GM13976 (cell line): ENCODE data around the gene ARHGEF17.

Source experiments
- DNase-seq: peaks from one replicate; pipeline ENCODE4 v3.0.0; 2012; ENCODE audit warnings: low spot score
- in situ Hi-C: fragments of 300-500 bp; cut with MboI; formaldehyde crosslinking; loops from one replicate; pipeline ENCODE4 v1.12.0; 2022; ENCODE audit warnings: low sequenced_read_pairs, mixed read lengths, inconsistent platforms; ENCODE audit not compliant: unreplicated experiment
- TF ChIP-seq, protein P1 (sequence below): IDR thresholded peaks from 2 replicates; pipeline ENCODE4 v1.5.1; 2012; ENCODE audit warnings: borderline replicate concordance, mild to moderate bottlenecking; ENCODE audit not compliant: insufficient read depth; ENCODE audit errors: extremely low read depth, missing control alignments, control extremely low read depth

Gene ARHGEF17

DNA sequence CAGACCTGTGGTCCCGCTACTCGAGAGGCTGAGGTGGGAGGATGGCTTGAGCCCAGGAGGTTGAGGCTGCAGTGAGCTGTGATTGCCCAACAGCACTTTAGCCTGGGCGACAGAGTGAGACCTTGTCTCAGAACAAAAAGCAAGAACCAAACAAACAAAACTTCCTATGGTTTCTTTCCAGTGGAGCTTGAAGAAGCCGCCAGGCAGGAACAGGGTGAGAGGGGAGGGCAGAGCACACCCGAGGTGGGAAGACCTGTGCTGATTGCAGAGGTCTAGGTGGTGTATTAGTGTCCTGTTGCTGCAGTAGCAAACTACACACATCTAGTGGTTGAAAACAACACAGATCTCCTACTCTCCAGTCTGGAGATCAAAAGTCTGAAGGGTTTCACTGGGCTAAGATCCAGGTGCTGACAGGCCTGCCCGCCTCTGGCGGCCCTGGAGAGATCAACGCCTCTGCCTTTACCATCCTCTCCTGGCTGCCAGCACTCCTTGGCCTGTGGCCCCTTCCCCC, 10.5 kb downstream of the ARHGEF17 start:
- in situ Hi-C loops, result no loop called here
- TF ChIP-seq, protein P1, sequence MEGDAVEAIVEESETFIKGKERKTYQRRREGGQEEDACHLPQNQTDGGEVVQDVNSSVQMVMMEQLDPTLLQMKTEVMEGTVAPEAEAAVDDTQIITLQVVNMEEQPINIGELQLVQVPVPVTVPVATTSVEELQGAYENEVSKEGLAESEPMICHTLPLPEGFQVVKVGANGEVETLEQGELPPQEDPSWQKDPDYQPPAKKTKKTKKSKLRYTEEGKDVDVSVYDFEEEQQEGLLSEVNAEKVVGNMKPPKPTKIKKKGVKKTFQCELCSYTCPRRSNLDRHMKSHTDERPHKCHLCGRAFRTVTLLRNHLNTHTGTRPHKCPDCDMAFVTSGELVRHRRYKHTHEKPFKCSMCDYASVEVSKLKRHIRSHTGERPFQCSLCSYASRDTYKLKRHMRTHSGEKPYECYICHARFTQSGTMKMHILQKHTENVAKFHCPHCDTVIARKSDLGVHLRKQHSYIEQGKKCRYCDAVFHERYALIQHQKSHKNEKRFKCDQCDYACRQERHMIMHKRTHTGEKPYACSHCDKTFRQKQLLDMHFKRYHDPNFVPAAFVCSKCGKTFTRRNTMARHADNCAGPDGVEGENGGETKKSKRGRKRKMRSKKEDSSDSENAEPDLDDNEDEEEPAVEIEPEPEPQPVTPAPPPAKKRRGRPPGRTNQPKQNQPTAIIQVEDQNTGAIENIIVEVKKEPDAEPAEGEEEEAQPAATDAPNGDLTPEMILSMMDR, result no peak

GRCh38 chr11:73320763-73321603, 12.9 kb downstream of the ARHGEF17 start:
- in situ Hi-C loops, result no loop called here
- TF ChIP-seq, protein P1, result no peak
- no peak for DNase-seq

More for the DNA sequence above, 10.5 kb downstream of the ARHGEF17 start:
- no peak for DNase-seq

DNA sequence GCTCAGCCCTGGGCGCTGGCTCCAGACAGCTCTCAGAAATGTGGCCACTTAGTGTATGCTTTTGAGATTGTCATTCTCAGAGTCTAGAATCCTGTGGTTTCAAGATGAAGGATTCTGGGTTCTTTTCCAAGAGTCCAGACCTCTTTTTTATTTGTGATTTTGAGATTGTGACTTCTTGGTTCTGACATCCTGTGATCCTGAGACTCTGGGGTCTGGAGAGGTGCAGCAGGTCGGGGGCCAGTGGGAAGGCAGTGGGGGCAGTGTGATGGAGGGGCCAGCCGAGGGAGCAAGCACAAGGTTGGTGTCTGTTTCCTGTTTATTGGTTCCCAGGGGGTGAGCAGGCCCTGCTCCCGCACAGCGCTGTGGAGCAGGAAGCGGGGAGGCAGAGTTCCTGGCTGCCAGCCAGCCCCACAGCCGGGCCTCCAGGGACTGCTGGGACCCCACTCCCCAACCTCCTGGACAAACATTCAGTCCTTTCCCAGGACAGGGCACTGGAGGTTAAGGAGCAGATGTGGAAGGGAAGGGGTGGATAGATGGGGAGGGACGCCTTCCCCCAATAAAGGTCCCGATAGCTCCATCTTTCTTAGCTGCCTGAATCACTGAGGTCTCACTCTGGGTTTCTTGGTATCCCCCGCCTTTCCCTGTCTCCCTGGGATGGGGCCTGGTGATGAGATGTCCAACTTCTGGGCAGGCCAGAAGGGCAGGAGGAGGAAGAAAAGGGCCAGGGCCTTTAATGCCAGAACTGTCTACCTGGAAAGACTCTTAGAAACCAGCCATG, 13.7 kb downstream of the ARHGEF17 start:
- DNase-seq, result no peak
- in situ Hi-C loops, result no loop called here

DNA sequence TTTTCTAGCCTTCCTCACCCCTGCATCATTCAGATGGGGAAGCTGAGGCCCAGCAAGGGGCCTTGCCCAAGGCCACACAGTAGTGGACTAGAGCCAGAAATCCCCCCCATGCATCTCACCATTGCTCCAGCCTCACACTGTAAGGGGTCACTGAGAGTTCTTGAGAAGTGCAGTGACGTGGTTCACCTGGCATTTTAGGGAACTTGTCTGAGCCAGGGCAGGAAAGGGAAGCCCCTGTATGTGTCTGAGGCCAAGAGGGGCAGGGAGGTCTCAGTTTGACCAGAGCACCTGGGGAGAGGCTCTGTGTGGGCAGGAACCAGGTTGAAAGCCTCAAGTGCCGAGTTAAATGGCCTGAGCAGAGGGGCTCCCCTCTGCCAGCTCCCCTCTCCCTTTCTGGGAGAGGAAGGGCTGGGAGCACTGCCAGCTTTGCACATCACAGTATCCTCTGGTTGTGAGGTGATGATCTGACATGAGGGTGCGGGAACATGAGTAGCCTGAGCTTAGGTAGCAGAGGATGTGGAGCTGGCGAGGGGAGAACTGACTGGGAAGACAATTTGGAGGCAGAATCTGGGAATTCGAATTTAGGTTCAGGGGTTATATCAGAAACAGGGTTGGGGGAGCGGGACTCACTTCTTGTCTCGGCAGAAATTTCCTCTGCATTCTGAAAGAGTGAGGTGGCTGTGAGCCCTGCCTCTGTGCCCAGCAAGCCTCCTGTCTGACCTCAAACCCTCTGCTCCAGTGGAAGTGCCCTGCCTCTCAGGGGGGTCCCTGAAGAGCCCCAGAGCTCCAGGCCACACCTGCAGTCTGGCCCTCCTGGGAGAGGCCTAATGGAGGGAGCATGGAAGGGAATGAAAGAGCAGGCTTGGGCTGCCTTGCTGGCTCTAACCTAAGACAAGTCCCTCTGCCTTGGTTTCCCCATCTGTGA, 14.6 kb downstream of the ARHGEF17 start:
- peak; percentile 55 for DNase-seq
- in situ Hi-C loops, result no loop called here
- TF ChIP-seq, protein P1, result no peak

More for the DNA sequence above, 13.7 kb downstream of the ARHGEF17 start:
- TF ChIP-seq, protein P1, result no peak

DNA sequence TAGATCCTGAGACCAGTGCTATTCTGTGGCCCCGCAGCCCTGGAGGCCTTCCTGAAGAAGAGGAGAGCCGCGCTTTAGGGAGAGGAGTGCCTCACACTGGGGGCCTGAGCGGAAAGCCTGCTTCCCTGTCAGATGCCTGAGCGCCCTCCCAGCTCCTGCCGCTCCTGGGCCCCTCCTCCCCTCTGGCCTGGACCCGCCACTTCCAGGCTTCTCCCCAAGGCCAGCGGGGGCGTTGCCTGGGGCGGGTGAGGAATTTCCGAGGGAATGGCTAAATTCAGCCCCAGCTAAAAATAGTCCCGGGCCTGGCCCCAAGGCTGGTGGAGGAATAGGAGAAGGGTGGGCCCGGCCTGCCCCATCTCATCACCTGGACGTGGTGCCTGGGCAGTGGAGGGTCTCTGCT, 15.4 kb downstream of the ARHGEF17 start:
- DNase-seq, result no peak
- in situ Hi-C loops, result no loop called here
- TF ChIP-seq, protein P1, result no peak

DNA sequence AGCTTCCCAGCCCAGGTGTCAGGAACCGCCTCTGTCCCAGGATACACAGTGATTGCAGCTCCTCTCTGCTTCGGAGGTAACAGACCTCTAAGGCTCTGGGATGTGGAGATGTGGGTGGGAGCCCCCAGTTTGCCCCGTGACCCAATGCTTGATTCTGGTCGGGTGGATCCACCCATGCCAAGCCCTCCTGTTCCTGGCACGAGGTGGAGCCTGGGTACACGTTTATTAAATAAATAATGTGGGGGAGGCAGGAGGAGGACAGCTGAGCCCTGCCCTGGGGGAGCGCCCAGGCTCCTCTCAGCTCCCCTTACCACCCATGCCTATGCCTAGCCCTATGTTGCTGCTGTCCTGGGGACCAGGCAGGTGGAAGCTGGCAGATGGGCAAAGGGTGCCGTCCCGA, 16.0 kb downstream of the ARHGEF17 start:
- DNase-seq, result no peak
- TF ChIP-seq, protein P1, result no peak
- in situ Hi-C loops, result no loop called here
